GM19397 (cell line): ENCODE results near the gene TTLL9.

ENCODE experiments used
- ATAC-seq: cut with Tn5 transposase; IDR thresholded peaks from one replicate; pipeline ENCODE4 v1.9.1; 2021; ENCODE audit warnings: mild to moderate bottlenecking, moderate library complexity; ENCODE audit not compliant: unreplicated experiment

Gene TTLL9

DNA sequence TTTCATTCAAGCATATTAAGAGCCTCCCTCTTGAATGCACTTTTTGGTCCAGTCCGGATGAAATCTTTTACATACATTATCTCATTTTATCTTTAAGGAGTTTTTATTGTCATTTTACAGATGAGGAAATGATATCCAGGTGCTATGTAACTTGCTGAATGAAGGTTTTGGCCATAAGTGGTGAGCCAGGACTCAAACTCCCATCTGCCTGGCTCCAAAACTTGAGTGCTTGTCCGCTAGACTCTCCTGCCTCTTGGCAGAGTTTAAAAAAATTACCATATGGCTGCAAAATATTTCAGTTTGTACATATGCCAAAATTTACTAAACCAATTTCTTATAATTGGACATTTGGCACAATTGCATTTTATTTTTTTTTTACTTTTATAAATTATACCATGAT lies 69.2 kb downstream of the TTLL9 start:
- ATAC-seq, result no peak

DNA sequence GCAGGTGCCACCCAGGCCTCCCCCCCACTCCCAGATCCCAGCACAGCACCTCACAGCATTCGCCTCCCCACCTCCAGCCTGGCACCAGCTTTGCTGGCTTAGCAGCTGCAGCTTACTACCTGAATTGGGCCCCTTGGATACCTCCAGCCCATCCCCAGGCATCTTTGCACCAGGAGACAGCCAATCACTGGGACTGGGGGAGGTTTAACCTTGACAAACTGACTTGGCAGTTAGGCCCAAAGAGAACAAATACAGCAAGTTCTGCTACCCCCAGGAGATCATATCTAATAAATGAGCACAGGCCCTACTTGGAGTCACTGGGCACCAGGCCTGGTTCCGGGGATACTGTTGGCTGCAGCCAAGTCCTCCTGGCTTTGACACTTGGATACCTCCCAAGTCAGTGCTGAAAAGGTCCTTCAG lies 72.6 kb downstream of the TTLL9 start:
- ATAC-seq, result no peak

DNA sequence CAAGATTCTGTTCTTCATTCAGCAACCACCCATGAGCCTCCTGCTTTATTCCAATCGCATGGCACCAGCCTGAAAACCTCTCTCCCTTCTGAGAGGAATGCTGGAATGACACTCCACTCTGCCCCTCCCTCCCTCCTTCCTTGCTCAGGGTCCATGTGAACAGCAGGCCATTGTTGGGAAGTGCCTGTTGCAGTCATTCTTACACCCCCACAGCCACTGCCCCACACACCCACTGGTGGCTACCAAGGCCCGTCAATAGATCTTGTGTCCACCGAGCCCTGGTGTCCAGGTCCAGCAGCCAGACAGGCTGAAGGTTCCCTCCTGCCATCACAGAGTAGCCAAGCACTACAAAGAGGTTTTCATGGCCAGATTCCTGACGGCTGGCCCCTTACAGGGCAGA lies 74.9 kb downstream of the TTLL9 start:
- no peak for ATAC-seq

DNA sequence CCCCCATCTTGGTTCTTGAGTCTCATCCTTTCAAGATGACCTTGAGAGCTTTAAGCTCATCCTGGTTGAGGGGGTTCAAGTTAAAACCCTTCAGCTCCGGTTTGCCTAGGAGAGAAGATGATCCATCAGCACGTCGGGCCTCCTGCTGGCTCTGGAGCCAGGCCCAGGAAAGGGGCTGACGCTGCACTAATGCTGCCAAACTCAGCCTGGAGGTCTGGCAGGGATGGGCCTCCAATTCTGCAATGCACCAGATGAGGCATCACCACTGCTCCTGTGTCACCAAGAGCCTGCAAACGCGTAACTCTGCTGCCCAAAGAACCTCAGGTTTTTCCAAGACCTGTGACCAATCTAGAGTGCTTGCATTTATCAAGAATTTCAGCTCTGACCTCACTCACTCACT lies 75.4 kb downstream of the TTLL9 start:
- ATAC-seq, result no peak

DNA sequence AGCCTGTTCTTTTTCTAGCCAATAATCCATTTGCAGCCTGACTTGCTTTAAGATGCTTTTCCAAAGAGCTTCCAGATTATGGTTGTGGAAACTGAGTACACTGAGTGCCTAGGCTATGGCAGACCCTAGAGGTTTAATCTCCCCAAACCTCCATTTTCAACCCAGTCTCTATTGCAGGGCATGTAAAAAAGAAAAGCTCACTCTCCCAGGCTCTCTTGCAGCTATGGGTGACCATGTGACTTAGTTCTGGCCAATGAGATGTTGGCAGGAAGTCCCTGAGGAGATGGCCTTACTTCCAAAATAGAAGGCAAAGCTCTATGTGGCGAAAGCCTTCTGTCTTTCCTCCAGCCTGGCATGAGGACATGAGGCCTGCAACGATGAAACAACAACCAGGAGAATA lies 77.6 kb downstream of the TTLL9 start:
- no peak for ATAC-seq

DNA sequence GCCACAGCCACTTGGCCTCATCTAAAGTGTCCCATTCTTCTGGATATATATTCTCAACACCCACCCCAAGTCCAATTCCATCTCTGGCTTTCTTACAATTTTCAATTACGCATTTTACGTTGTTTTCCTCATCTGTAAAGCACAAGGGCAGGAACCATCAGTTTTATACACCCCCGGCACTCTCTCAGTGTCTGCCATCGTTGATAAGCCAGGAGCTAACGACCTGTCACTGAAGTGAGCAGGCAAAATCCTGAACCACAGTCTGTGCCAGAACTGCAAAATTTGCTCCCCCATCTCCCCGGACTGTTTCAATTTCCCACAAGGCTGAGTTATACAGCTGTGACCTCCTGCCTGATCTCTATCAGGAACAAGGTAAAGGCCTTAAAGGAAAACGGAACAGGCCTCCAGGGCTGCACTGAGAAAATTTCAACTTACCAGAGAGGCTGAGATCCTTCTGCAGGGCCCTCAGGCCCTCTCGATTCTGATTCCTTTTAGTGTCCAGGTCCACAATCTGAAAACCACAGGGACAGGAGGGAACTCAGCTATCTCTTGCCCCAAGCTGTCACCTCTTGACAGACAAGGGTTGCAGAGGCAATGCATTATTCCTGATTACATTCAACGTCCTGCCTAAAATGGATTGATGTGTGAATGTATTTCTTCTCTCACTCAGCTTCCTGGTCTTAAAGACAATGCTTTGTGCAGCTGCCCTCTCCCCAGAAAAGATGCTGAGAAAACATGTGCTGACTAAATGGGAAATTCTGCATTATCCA lies 79.6 kb downstream of the TTLL9 start:
- no peak for ATAC-seq

DNA sequence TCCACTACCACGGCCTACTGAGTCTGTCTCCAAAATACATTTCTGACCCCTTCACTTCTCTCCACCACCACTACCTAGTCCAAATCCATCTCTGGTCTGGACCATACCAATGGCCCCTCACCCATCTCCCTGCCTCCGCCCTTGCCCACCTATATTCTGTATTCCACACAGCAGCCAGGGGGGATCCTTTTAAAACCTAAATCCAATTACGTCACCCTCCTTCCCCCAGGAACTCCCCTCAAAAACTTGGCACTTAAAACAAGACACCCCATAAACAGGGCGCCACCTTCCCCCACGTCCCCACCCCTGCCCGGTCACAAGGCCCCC lies 80.7 kb downstream of the TTLL9 start:
- no peak for ATAC-seq

DNA sequence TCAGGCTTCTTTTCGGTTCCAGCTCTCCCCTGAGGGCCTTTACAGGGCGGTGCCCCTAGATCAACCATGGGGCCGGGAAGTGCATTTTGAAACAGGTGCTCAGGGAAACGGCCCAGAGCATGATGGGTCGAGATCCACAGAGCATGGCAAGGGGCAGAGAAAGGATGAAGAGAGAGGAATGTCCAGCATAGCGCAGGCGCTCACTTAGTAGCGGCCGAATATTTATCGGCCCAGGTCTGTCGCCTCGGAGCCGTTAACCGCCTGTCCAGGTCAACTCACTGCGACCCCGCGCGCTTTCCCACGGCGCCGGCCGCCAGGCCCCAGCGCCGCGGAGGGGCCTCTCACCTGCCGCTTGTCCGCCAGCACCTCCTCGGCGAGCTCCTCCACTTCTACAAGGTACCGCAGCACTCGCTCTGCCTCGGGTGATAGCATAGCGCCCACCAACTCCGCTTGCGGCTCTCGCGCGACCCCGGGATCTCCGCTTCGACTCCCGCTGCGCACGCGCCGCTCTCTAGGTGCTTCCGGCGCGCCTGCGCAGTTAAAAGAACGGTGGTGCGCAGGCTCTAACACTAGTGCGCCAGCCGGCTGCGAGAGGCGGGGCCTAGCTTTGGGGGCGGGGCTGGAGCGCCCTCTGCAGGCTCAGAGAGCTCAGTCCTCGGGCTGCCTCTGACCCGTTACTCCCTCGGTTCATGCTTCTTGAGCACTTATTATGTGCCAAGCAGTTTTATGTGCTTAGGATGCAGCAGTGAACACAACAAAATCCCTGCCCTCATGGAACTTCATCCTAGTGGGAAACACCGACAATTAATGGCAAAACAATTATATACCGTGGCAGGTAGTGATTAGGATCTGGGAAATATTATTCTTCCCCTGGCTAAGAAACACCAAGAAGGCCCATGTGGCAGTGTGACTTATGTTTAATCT lies 81.4 kb downstream of the TTLL9 start, which contains the start of gene PDRG1:
Gene PDRG1 (minus strand): TSS at position 517 of the 924 bp plus-strand sequence. CDS start 85 bp downstream, at position 432.
- ATAC-seq, result peak; percentile 94

DNA sequence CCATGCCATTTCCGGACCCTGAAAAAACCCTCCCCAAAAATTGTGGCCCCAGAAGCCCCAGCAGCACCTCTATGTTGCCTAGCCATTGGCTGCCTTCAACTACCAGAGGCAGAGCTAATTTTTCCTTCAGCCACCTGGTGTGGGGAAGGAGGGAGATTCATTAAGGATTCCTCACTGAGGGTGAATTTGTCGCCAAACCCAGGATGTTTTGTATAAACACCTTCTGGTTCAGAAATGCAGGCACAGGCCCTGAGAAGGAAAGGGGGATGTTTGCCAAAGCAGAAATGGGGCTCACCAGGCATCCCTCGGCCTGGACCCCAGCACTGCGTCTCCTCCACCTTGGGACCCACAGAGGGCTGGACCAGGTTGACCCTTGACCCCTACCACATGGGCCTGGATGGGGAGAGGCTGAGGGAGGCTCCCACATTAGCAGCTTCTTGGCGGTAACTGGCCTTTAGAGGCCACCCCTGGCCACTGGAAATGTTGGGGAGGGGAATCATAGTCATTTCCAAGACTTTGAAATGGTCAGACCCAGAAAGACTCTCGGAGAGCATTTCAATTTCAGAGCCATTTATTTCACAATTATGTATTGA lies 83.2 kb downstream of the TTLL9 start:
- ATAC-seq, result no peak

DNA sequence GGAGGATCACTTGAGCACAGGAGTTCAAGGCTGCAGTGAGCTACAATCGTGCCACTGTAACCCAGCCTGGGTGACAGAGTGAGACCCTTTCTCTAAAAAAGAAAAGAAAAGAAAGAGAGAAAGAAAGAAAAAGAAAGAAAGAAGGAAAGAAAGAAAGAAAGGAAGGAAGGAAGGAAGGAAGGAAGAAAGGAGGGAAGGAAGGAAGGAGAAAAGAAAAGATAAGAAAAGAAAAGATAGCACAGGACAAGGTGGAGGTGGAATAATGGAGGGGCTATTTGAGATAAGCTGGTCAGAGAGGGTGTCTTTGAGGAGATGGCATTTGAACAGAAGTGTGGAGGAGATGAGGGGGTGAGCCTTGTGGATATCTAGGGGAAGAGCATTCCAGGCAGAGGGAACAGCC lies 84.1 kb downstream of the TTLL9 start:
- ATAC-seq, result no peak

DNA sequence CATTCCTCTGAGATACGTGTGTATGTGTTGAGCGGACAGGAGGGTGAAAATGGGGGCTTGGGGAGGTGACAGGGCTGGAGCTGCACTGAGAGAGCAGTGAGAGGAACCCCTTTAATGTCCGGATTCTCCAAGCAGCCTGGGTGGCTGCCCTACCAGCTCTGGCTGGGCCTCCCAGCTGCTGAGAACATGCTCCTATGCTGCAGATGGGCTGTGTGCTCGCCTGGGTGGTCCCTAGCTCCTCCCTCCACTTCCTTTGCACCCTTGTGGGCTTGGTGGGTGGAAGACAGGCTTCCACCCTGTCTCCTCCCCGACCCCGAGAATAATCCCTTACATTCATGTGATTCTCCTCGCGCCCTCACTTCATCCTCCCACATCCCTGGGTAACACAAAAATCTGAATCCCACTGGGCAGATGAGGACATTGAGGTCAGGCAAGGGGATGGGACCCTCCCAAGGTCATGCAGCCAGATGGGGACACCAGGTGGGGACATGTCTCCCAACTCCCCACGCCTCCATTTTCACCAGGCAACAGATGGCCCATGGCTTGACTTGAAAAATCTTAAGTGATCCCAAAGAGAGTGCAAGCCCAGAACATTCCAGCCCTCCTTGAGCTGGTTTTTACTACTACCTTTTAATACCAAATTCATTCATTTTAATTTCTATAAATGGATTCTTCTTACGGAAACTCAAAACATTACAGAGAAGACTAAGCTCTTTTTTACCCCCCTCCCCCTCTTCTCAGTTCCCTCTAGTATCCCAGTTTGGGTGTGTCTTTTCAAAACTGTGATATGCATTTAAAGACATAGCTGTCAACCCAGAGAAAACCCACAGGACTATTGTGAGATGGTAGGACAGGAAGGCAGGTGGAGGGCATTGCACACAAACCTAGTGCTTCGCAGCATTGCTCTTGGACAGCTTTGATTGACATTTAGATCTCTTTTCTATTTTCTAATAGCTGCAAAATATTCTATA lies 86.4 kb downstream of the TTLL9 start:
- no peak for ATAC-seq

DNA sequence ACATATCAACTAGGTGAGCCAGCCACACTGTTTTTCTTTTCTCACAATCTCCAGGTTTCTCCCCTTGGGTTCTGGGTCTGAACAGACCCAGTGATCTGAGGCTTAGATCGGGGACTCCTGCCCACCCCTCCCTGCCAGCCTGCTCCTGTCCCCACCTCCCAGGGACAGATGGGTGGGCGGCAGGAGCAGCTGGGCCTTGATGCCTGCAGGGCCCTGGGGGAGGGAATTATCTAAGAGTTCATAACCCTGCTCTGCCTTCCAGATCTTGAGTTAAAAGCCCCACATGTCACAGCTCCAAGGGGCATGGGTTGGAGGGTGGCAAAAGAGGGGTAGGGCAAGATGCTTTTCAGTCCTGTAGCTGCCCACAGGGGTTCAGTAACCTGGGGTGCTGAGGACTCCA lies 92.3 kb downstream of the TTLL9 start:
- no peak for ATAC-seq

DNA sequence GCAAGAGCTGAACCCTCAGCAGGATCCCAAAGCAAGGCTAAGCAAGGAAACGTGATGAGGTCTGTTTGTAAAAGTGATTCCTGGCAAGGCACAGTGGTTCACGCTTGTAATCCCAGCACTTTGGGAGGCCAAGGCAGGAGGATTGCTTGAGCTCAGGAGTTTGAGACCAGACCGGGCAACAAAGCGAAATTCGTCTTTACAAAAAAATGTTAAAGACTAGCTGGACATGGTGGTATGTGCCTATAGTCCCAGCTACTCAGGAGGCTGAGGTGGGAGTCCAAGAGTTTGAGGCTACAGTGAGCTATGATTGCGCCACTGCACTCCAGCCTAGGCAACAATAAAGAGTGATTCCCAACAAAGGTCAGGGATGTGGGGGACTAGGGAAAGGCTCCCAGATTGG lies 93.5 kb downstream of the TTLL9 start:
- ATAC-seq, result no peak

DNA sequence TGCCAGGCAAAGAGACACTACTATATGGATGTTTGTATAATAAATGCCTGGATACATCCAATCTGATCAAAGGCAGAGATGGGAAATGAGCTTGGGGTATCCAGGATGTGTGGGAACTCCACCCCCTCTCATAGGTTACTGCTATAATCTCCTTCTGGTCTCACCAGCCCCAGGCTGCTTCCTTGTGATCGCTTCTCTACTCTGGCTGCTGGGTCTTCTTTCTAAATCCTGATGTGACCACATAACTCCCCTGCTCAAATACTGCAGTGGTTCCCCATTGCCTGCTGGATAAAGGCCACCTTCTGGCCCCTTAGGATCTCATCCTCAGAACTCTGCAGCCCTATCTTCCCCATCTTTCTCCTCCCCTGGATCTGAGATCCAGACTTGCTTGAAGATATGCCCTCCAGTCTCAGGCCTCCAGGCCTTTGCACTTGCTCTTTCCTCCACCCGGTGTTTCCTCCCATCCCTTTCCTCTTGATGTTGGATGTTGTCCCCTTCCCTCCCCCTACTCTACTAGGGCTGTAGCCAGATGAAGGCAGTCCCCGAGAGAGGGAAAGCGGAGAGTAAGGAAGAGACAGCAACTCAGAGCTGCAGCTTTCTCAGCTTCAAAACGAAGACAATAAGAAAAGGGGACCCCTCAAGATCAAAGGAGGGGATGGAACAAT lies 96.7 kb downstream of the TTLL9 start:
- no peak for ATAC-seq

DNA sequence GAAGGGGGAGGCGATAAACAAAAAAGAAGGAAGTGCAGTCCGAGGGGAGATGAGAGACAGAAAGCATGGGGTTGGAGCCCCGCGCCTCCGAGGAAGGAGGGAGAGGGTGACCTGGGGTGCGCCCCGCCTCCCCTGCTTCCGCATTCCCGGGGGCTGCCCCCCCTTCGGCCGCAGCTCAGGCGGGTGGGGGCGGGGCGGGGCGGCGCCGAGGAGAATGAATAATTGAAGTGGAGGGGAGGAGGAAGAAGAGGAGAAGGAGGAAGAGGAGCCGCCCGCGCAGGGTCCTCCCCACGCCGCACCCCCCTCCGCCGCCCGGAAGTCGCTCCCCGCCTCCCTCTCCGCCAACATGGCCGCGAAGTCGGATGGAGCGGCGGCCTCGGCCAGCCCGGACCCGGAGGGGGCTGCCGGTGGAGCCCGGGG lies 97.4 kb downstream of the TTLL9 start, which contains the start of gene XKR7:
Gene XKR7 (plus strand): TSS at position 322 of the 420 bp plus-strand sequence. CDS start 25 bp downstream, at position 347.
- ATAC-seq, result no peak

DNA sequence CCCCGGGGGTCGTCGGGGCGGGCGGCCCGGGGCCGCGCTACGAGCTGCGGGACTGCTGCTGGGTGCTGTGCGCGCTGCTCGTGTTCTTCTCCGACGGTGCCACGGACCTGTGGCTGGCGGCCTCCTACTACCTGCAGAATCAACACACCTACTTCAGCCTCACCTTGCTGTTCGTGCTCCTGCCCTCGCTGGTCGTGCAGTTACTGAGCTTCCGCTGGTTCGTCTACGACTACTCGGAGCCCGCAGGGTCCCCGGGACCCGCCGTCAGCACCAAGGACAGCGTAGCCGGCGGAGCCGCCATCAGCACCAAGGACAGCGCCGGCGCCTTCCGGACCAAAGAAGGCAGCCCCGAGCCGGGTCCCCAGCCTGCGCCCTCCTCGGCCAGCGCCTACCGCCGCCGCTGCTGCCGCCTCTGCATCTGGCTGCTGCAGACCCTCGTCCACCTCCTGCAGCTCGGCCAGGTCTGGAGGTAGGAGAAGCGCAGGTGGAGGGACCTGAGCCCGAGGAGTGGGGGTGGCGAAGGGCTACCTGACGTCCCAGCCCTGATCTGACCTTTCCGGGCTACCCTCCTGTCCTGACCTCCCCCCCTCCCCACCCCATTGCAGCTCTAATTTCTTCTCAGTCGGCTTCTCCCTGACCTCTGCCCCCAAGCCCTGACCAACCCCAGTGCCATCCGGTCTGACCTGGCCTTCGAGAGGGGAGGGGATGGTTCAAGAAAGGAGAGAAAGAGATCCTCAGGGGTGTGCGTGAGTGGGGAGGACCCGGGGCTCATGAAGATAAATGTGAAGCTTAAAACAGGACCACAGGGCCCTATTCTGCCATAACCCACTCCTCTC lies 98.1 kb downstream of the TTLL9 start:
- ATAC-seq, result no peak

DNA sequence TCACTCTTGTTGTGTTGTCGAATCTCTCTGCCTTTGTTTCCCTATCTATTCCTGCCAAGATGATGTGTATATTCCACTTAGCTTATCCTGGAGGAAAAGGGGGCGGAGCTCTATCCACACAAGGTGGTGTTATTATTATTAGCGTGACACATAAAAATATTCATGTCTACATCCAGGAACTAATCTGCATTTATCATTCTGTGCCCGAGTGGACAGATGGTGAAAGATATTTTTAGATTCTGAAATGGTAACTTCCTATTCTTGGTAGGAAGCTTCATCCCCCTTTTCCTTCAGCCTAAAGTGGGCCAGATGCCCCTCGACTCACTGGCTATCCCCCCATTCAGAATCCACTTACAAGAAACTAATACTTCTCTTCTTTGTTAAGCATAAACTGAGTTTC lies 99.6 kb downstream of the TTLL9 start:
- no peak for ATAC-seq

DNA sequence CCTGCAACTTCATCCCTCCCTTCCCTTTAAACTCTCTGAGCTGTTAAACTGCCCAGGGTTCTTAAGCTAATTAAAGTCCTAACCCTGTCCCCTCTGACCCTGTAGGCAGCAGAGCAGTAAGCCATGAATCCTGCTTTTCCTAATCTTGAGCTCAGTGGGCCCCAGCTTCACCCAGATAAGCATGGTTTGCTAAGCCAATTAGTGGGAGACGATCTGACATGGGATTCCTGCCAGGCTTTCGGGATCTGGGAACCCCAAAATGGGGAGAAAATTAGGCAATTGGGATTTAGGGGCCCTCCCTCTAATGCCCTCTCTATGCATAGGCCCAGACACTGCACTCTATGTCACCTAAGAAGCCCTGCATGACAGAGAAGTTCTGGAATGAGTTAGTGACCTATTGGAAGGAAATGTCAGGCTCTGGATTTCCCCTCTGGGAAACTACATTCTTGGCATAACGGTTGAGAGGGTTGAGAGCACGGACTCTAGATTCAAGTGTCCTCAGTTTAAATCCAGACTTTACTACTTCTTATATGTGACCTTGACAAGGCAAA lies 102.1 kb downstream of the TTLL9 start:
- ATAC-seq, result no peak

DNA sequence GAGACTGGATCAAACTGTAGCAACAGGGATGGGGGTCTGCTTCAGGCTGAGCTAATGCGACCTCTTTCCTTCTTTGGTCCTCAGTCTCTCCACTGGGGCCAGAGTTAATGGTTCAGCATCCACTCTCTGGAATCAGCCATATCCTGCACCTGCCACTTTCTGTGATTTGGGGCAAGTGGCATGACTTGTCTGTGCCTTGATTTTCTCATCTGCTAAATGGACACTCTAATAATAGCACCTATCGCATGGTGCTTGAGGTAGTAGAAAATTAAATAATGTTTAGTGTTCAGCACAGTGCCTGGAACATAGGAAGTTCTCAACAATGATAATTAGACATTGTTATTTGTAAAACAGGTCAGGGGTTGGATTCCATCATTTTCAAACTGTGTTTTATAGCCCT lies 103.9 kb downstream of the TTLL9 start:
- ATAC-seq, result no peak
